Ovary (tissue), 9 donors: ENCODE data around the gene HLCS. TPM values are rescaled to one million over a fixed set of nuclear protein-coding genes. Genes with fewer than 3 reads are reported as not detected.
"Not testable (repeated sequence)": the region's sequence is repeated elsewhere in the genome, so short reads cannot be mapped to it uniquely, and the experiment has no call there.

Experiments
- DNase-seq, 5 donors: peaks; one replicate each; pipeline ENCODE4 v3.0.0-alpha.2; 2019 to 2020
- H3K27ac ChIP-seq, 2 donors: fragments of 200-600 bp; one replicate each; pipeline versions ENCODE4 v1.5.1 to v1.8.0; 2019 to 2022
- H3K27me3 ChIP-seq: fragments of 200-600 bp; one replicate; pipeline ENCODE4 v1.8.0; 2022
- H3K36me3 ChIP-seq: fragments of 200-600 bp; sonication (generic); one replicate; pipeline ENCODE4 v1.5.1; 2019
- H3K4me1 ChIP-seq: one replicate; pipeline ENCODE4 v1.8.1; 2013; ENCODE audit warnings: mild to moderate bottlenecking, moderate library complexity; ENCODE audit not compliant: insufficient read depth
- H3K4me3 ChIP-seq: fragments of 200-600 bp; sonication (generic); one replicate; pipeline ENCODE4 v1.5.1; 2017
- H3K9me3 ChIP-seq, 2 donors: fragments of 200-600 bp in 1 of 2; sonication (generic) in 1 of 2; one replicate each; pipeline versions ENCODE4 v1.5.1 to v1.8.1; 2013 to 2019; ENCODE audit warnings: mild to moderate bottlenecking in 1 of 2, moderate library complexity in 1 of 2
- CTCF ChIP-seq, 3 donors: fragments of 450-650 bp in 2 of 3; fragments of 200-600 bp in 1 of 3; IDR thresholded peaks; one replicate each; pipeline versions ENCODE4 v1.5.1 to v1.8.0; 2016 to 2022; ENCODE audit warnings: antibody characterized with exemption in 3 of 3, mild to moderate bottlenecking in 1 of 3
- EP300 ChIP-seq: sonication (generic); formaldehyde crosslinking; IDR thresholded peaks from one replicate; pipeline ENCODE4 v1.6.1; 2017; ENCODE audit warnings: antibody characterized with exemption
- POLR2A ChIP-seq: fragments of 450-650 bp; IDR thresholded peaks from one replicate; pipeline ENCODE4 v1.6.1; 2017; ENCODE audit warnings: antibody characterized with exemption, mild to moderate bottlenecking, moderate library complexity
- WGBS, 3 donors: extraction: QIAGEN DNeasy Blood & Tissue Kit in 1 of 3; methylation state at CpG; one replicate each; pipeline versions ENCODE4 v1.1.5 to v1.1.7; 2013 to 2017; 5-methylcytosine and 5-hydroxymethylcytosine counted together
- intact Hi-C, 4 donors: fragments of 100-400 bp; cut with DNase I; formaldehyde crosslinking; loops; one replicate each; pipeline versions ENCODE4 v1.11.0 to v1.15.1; 2022 to 2023
- polyA plus RNA-seq, 2 donors: library from polyadenylated mRNA; stranded (reverse); fragments of 200-250 nt in 1 of 2; fragments of 350-450 nt in 1 of 2; fragmentation: Illumina TruSeq in 1 of 2; extraction: RNeasy Lipid Tissue Mini Kit (QIAGEN cat#74804) in 1 of 2; gene quantifications; one replicate each; pipeline ENCODE4 v1.2.3, GENCODE V29; 2013 to 2014
- total RNA-seq, 7 donors: library from RNA; depleted of rRNA in 2 of 7; stranded (reverse); fragments of >200 nt in 2 of 7; fragmentation: NEBNext Ultra II Directional in 3 of 7; extraction: Animal tissue kit (Norgen Biotek cat#: 25700) in 3 of 7; gene quantifications; one replicate each; pipeline versions ENCODE4 v1.1.0 to v1.2.4, GENCODE V29; 2016 to 2023
- donor health status: DM: no; HTN: no; CAD: no; lungs with moderate emphysema.
- donor health status: DM: no; HTN: no; CAD: no.
- donor health status: Bipolar disorder and iron deficiency.
- donor health status: DM: yes; HTN: yes; CAD: no.
- donor health status: DM: no; HTN: no; CAD: no.
- donor health status: DM: yes; HTN: yes; CAD: no.

Gene HLCS
- total and polyA plus RNA-seq, 9 donors: 4.0 to 20.3 (median 12.4) TPM

GRCh38 chr21:37005548-37006485 is 39.3 kb upstream of the HLCS start:
- Histone ChIP-seq H3K36me3 (no peaks in the 10 kb centered on the region), H3K27me3 (no peaks in the 10 kb centered on the region), H3K4me1 (peaks cover 2% of the 10 kb centered on the region), H3K27ac (no peak overlapping the region), H3K4me3 (peak overlapping the region; percentile 35), H3K9me3 (no peaks in the 10 kb centered on the region)
- intact Hi-C loops: no loop called here
- WGBS, 3 donors: 24 to 30% (median 25%) methylated on average over 76 of the region's 76 CpGs
- DNase-seq: no peak
- TF ChIP-seq CTCF (IDR thresholded peaks at IDR 0.05): no peak
- TF ChIP-seq POLR2A: no peak
- no peak for TF ChIP-seq EP300

GRCh38 chr21:37003917-37004316 is 37.4 kb upstream of the HLCS start:
- H3K9me3 ChIP-seq, H3K27ac ChIP-seq, H3K4me1 ChIP-seq, DNase-seq, intact Hi-C loops, H3K36me3 ChIP-seq, H3K4me3 ChIP-seq, H3K27me3 ChIP-seq: not testable (repeated sequence)
- 79 to 97% (median 96%) methylated on average over 3 of the region's 3 CpGs for WGBS, 3 donors

GRCh38 chr21:37002851-37003250 is 36.4 kb upstream of the HLCS start:
- H3K4me1 ChIP-seq, H3K36me3 ChIP-seq, H3K9me3 ChIP-seq, H3K27ac ChIP-seq, DNase-seq, H3K27me3 ChIP-seq, H3K4me3 ChIP-seq, intact Hi-C loops: not testable (repeated sequence)
- WGBS, 3 donors: 88 to 95% (median 90%) methylated on average over 12 of the region's 12 CpGs

GRCh38 chr21:37001441-37001840 is 35.0 kb upstream of the HLCS start:
- DNase-seq: no peak

GRCh38 chr21:37000381-37000780 is 33.9 kb upstream of the HLCS start:
- H3K4me3 ChIP-seq: no peak overlapping the region
- H3K27me3 ChIP-seq: no peaks in the 10 kb centered on the region
- H3K27ac ChIP-seq: no peak overlapping the region
- no peak for TF ChIP-seq POLR2A
- TF ChIP-seq EP300: no peak
- no peak for TF ChIP-seq CTCF (IDR thresholded peaks at IDR 0.05)
- 83 to 96% (median 96%) methylated on average over 4 of the region's 4 CpGs for WGBS, 3 donors
- H3K4me1 ChIP-seq: no peaks in the 10 kb centered on the region
- no peaks in the 10 kb centered on the region for H3K9me3 ChIP-seq
- H3K36me3 ChIP-seq: no peaks in the 10 kb centered on the region
- DNase-seq: no peak
- intact Hi-C loops: no loop called here

More at GRCh38 chr21:37001441-37001840, 35.0 kb upstream of the HLCS start:
- Histone ChIP-seq H3K27ac (no peak overlapping the region), H3K4me3 (no peak overlapping the region), H3K4me1 (peaks cover 2% of the 10 kb centered on the region), H3K27me3 (no peaks in the 10 kb centered on the region), H3K9me3 (no peaks in the 10 kb centered on the region), H3K36me3 (no peaks in the 10 kb centered on the region)
- WGBS, 3 donors: 10 to 15% (median 14%) methylated on average over 3 of the region's 3 CpGs
- TF ChIP-seq POLR2A (no peak), CTCF (IDR thresholded peaks at IDR 0.05) (no peak), EP300 (no peak)
- intact Hi-C loops: no loop called here
